Measurements from ENCODE around the gene TPSAB1. TPM values are rescaled to one million over a fixed set of nuclear protein-coding genes. Genes with fewer than 3 reads are reported as not detected.
"Not testable (repeated sequence)": the region's sequence is repeated elsewhere in the genome, so short reads cannot be mapped to it uniquely, and the experiment has no call there.

TPSAB1 gene
- total RNA-seq, 2 experiments from 2014 or later: not detected

DNA sequence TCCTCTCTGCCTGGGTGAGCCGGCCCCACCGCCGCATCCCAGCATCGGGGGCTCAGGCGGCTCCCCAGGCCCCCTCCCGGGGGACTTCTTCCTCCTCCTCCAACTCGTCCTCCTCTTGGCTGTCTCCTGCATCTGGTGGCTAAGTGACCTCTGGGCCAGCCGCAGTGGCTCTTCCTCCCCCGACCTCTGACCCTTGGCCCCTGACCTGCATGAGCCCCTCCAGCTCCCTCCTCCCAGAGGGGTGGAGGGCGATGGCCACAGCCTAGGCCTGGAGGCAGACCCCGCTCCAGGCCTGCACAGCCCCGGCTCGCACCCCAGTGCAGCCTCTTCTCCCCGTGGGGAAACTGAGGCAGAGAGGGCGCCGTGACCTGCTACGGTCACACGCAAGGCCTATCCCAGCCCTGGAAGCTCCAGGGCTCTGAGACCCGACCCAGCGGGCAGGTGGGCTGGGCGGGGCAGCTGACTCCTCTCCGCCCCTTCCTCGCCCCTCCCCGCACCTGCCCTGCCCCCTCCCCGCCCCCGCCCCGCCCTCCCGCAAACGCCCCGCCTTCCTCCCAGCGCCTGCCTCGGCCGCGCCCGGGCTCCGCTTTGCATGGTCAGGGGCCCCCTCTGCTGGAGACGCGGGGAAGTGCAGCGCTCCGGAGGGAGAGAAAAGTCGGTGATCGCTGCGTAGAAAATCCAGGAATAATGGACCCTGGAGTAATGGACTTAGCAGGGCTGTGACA, 8.7 kb downstream of the TPSAB1 start:
- H2AFZ ChIP-seq (ENCODE audit: low read length); H3K36me3 ChIP-seq (ENCODE audit: insufficient read depth, low read length); CTCF ChIA-PET (ENCODE audit: unreplicated experiment); H3K27ac ChIP-seq (ENCODE audit: low read depth, low read length, poor library complexity, severe bottlenecking); intact Hi-C loops (cut with micrococcal nuclease; ENCODE audit: unreplicated experiment); H3K4me1 ChIP-seq (ENCODE audit: insufficient read depth, low read length, poor library complexity, severe bottlenecking); H3K9me3 ChIP-seq (ENCODE audit: low read length); DNase-seq (ENCODE audit: low spot score); POLR2A ChIA-PET; H3K79me2 ChIP-seq (ENCODE audit: insufficient read depth, low read depth, low read length); H3K4me2 ChIP-seq (ENCODE audit: low read length); H3K9me2 ChIP-seq (ENCODE audit: insufficient read depth, low read length); BruUV-seq (replicated peaks); H3K4me3 ChIP-seq (ENCODE audit: low read depth, low read length, poor library complexity, severe bottlenecking); H4K20me1 ChIP-seq (ENCODE audit: insufficient read depth, low read length): not testable (repeated sequence)

GRCh38 chr16:1253701-1254364, 13.3 kb downstream of the TPSAB1 start:
- H3K4me3 ChIP-seq (ENCODE audit: low read depth, low read length, poor library complexity, severe bottlenecking); H3K9me2 ChIP-seq (ENCODE audit: insufficient read depth, low read length); H3K9me3 ChIP-seq (ENCODE audit: low read length); POLR2A ChIA-PET; H3K36me3 ChIP-seq (ENCODE audit: insufficient read depth, low read length); H2AFZ ChIP-seq (ENCODE audit: low read length); intact Hi-C loops (cut with micrococcal nuclease; ENCODE audit: unreplicated experiment); BruUV-seq (replicated peaks); H3K4me2 ChIP-seq (ENCODE audit: low read length); DNase-seq (ENCODE audit: low spot score); H3K27ac ChIP-seq (ENCODE audit: low read depth, low read length, poor library complexity, severe bottlenecking); H4K20me1 ChIP-seq (ENCODE audit: insufficient read depth, low read length); H3K79me2 ChIP-seq (ENCODE audit: insufficient read depth, low read depth, low read length); CTCF ChIA-PET (ENCODE audit: unreplicated experiment); H3K4me1 ChIP-seq (ENCODE audit: insufficient read depth, low read length, poor library complexity, severe bottlenecking): not testable (repeated sequence)

DNA sequence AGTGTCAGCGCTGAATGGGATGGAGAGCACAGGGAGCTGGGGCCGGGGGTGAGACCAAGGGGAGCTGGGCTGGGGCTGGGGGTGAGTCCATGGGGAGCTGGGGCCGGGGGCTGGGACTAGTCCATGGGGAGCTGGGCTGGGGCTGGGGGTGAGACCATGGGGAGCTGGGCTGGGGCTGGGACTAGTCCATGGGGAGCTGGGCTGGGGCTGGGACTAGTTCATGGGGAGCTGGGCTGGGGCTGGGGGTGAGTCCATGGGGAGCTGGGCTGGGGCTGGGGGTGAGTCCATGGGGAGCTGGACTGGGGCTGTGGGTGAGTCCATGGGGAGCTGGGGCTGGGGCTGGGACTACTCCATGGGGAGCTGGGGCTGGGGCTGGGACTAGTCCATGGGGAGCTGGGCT, 14.3 kb downstream of the TPSAB1 start:
- H2AFZ ChIP-seq (ENCODE audit: low read length); BruUV-seq (replicated peaks); H3K4me3 ChIP-seq (ENCODE audit: low read depth, low read length, poor library complexity, severe bottlenecking); intact Hi-C loops (cut with micrococcal nuclease; ENCODE audit: unreplicated experiment); H3K4me2 ChIP-seq (ENCODE audit: low read length); H3K79me2 ChIP-seq (ENCODE audit: insufficient read depth, low read depth, low read length); H3K9me2 ChIP-seq (ENCODE audit: insufficient read depth, low read length); POLR2A ChIA-PET; H4K20me1 ChIP-seq (ENCODE audit: insufficient read depth, low read length); H3K4me1 ChIP-seq (ENCODE audit: insufficient read depth, low read length, poor library complexity, severe bottlenecking); H3K27ac ChIP-seq (ENCODE audit: low read depth, low read length, poor library complexity, severe bottlenecking); H3K36me3 ChIP-seq (ENCODE audit: insufficient read depth, low read length); H3K9me3 ChIP-seq (ENCODE audit: low read length); DNase-seq (ENCODE audit: low spot score): not testable (repeated sequence)
- CTCF ChIA-PET (ENCODE audit: unreplicated experiment): interaction anchor here (0.6 kb wide), 1 partner anchor 88 kb away, joined by 5 read pairs; no protein-coding TSS in a partner anchor

DNA sequence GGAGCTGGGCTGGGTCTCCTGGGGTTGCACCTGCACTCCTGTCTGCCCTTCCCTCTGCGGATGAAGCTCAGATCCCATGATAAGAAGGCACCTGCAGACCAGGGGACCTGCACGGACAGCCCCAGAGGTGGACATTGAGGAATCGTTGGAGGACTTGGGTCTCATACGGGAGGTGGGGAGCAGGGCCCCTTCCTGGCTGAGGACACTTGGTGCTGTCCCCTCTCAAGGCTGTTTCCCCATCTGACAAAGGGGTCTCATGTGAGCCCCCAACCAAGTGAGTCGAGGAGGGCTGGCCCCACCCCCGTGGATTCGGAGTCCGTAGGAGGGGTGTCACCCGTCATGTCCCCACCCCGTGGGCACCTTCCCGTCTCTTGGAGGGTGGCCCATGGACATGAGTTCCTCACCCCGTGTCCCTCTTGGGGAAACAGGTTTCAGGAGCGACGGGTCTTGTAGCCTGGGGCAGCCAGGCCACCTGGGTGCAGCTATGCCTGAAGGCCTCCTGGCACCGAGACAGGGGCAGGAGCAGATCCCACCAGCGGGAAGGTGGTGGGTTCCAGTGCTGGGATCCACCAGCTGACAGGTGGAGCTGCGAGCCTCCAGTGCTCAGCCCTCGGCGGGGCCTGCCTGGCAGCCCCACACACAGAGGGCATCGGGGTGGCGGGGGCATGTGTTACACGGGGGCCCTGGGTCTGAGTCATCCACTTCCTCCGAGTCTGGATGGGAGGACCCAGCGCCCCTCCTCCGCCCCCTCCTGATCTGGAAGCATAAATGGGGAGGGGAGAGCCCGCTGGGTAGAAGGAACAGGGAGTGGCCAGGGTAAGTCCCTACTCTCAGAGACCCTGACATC, 15.0 kb downstream of the TPSAB1 start, which contains the start of gene TPSD1:
Gene TPSD1, plus strand, starts transcription at position 794 of the 847 bp plus-strand sequence. CDS start 212 bp downstream, outside the sequence.
- H3K79me2 ChIP-seq (ENCODE audit: insufficient read depth, low read depth, low read length); DNase-seq (ENCODE audit: low spot score); H3K27ac ChIP-seq (ENCODE audit: low read depth, low read length, poor library complexity, severe bottlenecking); H3K36me3 ChIP-seq (ENCODE audit: insufficient read depth, low read length); H3K4me1 ChIP-seq (ENCODE audit: insufficient read depth, low read length, poor library complexity, severe bottlenecking); intact Hi-C loops (cut with micrococcal nuclease; ENCODE audit: unreplicated experiment); H3K9me3 ChIP-seq (ENCODE audit: low read length); H3K9me2 ChIP-seq (ENCODE audit: insufficient read depth, low read length); BruUV-seq (replicated peaks); POLR2A ChIA-PET; H2AFZ ChIP-seq (ENCODE audit: low read length); H3K4me2 ChIP-seq (ENCODE audit: low read length); H3K4me3 ChIP-seq (ENCODE audit: low read depth, low read length, poor library complexity, severe bottlenecking); H4K20me1 ChIP-seq (ENCODE audit: insufficient read depth, low read length): not testable (repeated sequence)
- CTCF ChIA-PET (ENCODE audit: unreplicated experiment): interaction anchor here (0.6 kb wide), 1 partner anchor 87 kb away, joined by 5 read pairs; no protein-coding TSS in a partner anchor

GRCh38 chr16:1256296-1256873, 15.9 kb downstream of the TPSAB1 start:
- intact Hi-C loops (cut with micrococcal nuclease; ENCODE audit: unreplicated experiment); H3K4me3 ChIP-seq (ENCODE audit: low read depth, low read length, poor library complexity, severe bottlenecking); H3K4me1 ChIP-seq (ENCODE audit: insufficient read depth, low read length, poor library complexity, severe bottlenecking); CTCF ChIA-PET (ENCODE audit: unreplicated experiment); DNase-seq (ENCODE audit: low spot score); H3K9me3 ChIP-seq (ENCODE audit: low read length); H4K20me1 ChIP-seq (ENCODE audit: insufficient read depth, low read length); H3K79me2 ChIP-seq (ENCODE audit: insufficient read depth, low read depth, low read length); BruUV-seq (replicated peaks); H3K36me3 ChIP-seq (ENCODE audit: insufficient read depth, low read length); H2AFZ ChIP-seq (ENCODE audit: low read length); H3K9me2 ChIP-seq (ENCODE audit: insufficient read depth, low read length); H3K27ac ChIP-seq (ENCODE audit: low read depth, low read length, poor library complexity, severe bottlenecking); H3K4me2 ChIP-seq (ENCODE audit: low read length); POLR2A ChIA-PET: not testable (repeated sequence)

All from OCI-LY7 (cell line).